ENCODE results near the gene ATP6V0D1. TPM values are rescaled to one million over a fixed set of nuclear protein-coding genes. Genes with fewer than 3 reads are reported as not detected.

ATP6V0D1 gene
- 100 to 1,000 TPM; 152 to 253 (median 228) TPM for total RNA-seq
- long read RNA-seq, donor 1, transcript ATP6V0D1-214 (5 exons, 582 nt) = minor isoform, 7 of 298 reads
- long read RNA-seq, donor 1, transcript ATP6V0D1-201 (8 exons, 1,716 nt) = major isoform, 242 of 298 reads
- long read RNA-seq, donor 1, transcript ATP6V0D1-202 (9 exons, 1,257 nt) = minor isoform, 9 of 298 reads
- long read RNA-seq, donor 1, partial matches to known transcripts = 6 of 298 reads
- long read RNA-seq, donor 1, other reads (novel, unspliced or antisense) = 32 of 298 reads
- long read RNA-seq, donor 2, transcript ATP6V0D1-214 (5 exons, 582 nt) = minor isoform, 16 of 467 reads
- long read RNA-seq, donor 2, transcript ATP6V0D1-201 (8 exons, 1,716 nt) = major isoform, 363 of 467 reads
- long read RNA-seq, donor 2, transcript ATP6V0D1-202 (9 exons, 1,257 nt) = minor isoform, 6 of 467 reads
- long read RNA-seq, donor 2, partial matches to known transcripts = 7 of 467 reads
- long read RNA-seq, donor 2, other reads (novel, unspliced or antisense) = 68 of 467 reads

- Histone ChIP-seq H3K4me3 (peak within 1 kb of the TSS; percentile 94), H3K9me3 (no peaks in the 10 kb centered on the region), H3K36me3 (ENCODE audit: low read depth) (peaks cover 4% of the 10 kb centered on the region), H3K4me1 (ENCODE audit: low read depth) (peaks cover 33% of the 10 kb centered on the region)
- TF ChIP-seq CTCF (IDR thresholded peaks at IDR 0.05) = peak; percentile 91
- ATAC-seq (peak; percentile 92), DNase-seq (peak; percentile 99 to 100 (median 100))
- intact Hi-C loops (cut with DNase I, micrococcal nuclease) = no loop called here
These were observed at the start of gene ATP6V0D1 for GRCh38 chr16:67480833-67481560. Gene ATP6V0D1 (minus strand): TSS chr16:67481157. CDS start chr16:67481086, 71 bp downstream.

GRCh38 chr16:67530013-67530939 is 49.3 kb upstream of the ATP6V0D1 start:
- no peaks in the 10 kb centered on the region for H3K9me3 ChIP-seq
- no peak for TF ChIP-seq CTCF (IDR thresholded peaks at IDR 0.05)
- H3K36me3 ChIP-seq (ENCODE audit: low read depth) = no peaks in the 10 kb centered on the region
- peaks cover 20% of the 10 kb centered on the region for H3K4me1 ChIP-seq (ENCODE audit: low read depth)
- peak; percentile 51 to 86 (median 73) for DNase-seq
- peak overlapping the region; percentile 30 for H3K4me3 ChIP-seq
- intact Hi-C loops (cut with DNase I, micrococcal nuclease) = no loop called here
- ATAC-seq = peak; percentile 65

- Histone ChIP-seq H3K9me3 (no peaks in the 10 kb centered on the region), H3K36me3 (ENCODE audit: low read depth) (no peaks in the 10 kb centered on the region), H3K4me3 (peak overlapping the region; percentile 30), H3K4me1 (ENCODE audit: low read depth) (peaks cover 20% of the 10 kb centered on the region)
- ATAC-seq (peak; percentile 31), DNase-seq (peak in 1 of 3 donors; percentile 68)
- no peak for TF ChIP-seq CTCF (IDR thresholded peaks at IDR 0.05)
- intact Hi-C loops (cut with DNase I, micrococcal nuclease) = no loop called here
These were observed 48.6 kb upstream of the ATP6V0D1 start for GRCh38 chr16:67529582-67530012.

- no peaks in the 10 kb centered on the region for H3K9me3 ChIP-seq
- TF ChIP-seq CTCF (IDR thresholded peaks at IDR 0.05) = no peak
- H3K4me1 ChIP-seq (ENCODE audit: low read depth) = peaks cover 20% of the 10 kb centered on the region
- ATAC-seq (peak; percentile 61), DNase-seq (peak in 2 of 3 donors; percentile 67 to 71)
- intact Hi-C loops (cut with DNase I, micrococcal nuclease) = no loop called here
- peak overlapping the region; percentile 30 for H3K4me3 ChIP-seq
- no peaks in the 10 kb centered on the region for H3K36me3 ChIP-seq (ENCODE audit: low read depth)
These were observed 48.1 kb upstream of the ATP6V0D1 start for GRCh38 chr16:67528870-67529581.

All from mucosa of descending colon (tissue), 3 donors.